GM23338 (cell line): ENCODE data around the gene NBDY.
"Not testable (repeated sequence)": the region's sequence is repeated elsewhere in the genome, so short reads cannot be mapped to it uniquely, and the experiment has no call there.

Experiments
- EZH2 ChIP-seq: fragments of 200-600 bp; sonication (generic); IDR thresholded peaks from one replicate; pipeline ENCODE4 v1.8.0; 2017; ENCODE audit warnings: antibody characterized with exemption, mild to moderate bottlenecking, low read depth; ENCODE audit not compliant: unreplicated experiment
- EZH2phosphoT487 ChIP-seq: fragments of 200-600 bp; sonication (generic); IDR thresholded peaks from one replicate; pipeline ENCODE4 v1.8.1; 2018; ENCODE audit warnings: antibody characterized with exemption; ENCODE audit not compliant: unreplicated experiment
- JUNB ChIP-seq: IDR thresholded peaks from one replicate; pipeline ENCODE4 v1.6.1; 2016; ENCODE audit warnings: antibody characterized with exemption; ENCODE audit not compliant: unreplicated experiment
- NANOG ChIP-seq: IDR thresholded peaks from 2 replicates; pipeline ENCODE4 v1.6.1; 2016; ENCODE audit warnings: antibody characterized with exemption, borderline replicate concordance
- POLR2AphosphoS5 ChIP-seq: IDR thresholded peaks from 2 replicates; pipeline ENCODE4 v1.6.1; 2016; ENCODE audit warnings: antibody characterized with exemption, low read depth
- ZNF114 ChIP-seq: fragments of 250-450 bp; sonication (Bioruptor Pico); IDR thresholded peaks from 2 replicates; pipeline ENCODE4 v1.5.0; 2020; ENCODE audit warnings: mild to moderate bottlenecking, moderate library complexity
- ZNF331 ChIP-seq: fragments of 250-450 bp; sonication (Bioruptor Pico); IDR thresholded peaks from 2 replicates; pipeline ENCODE4 v1.5.0; 2020; ENCODE audit warnings: low read depth, mild to moderate bottlenecking, moderate library complexity
- TF ChIP-seq, protein P1 (sequence below), 2 experiments: fragments of 200-600 bp in 1 of 2; sonication (generic) in 1 of 2; conservative IDR thresholded peaks; 2 replicates each; pipeline versions ENCODE4 v1.5.1 to v1.6.1; 2016 to 2017; ENCODE audit warnings: antibody characterized with exemption in 2 of 2, low read depth in 2 of 2, mild to moderate bottlenecking in 2 of 2, moderate library complexity in 1 of 2
- TF ChIP-seq, protein P2 (sequence below): IDR thresholded peaks from one replicate; pipeline ENCODE4 v1.6.1; 2018; ENCODE audit warnings: antibody characterized with exemption; ENCODE audit not compliant: unreplicated experiment

DNA sequence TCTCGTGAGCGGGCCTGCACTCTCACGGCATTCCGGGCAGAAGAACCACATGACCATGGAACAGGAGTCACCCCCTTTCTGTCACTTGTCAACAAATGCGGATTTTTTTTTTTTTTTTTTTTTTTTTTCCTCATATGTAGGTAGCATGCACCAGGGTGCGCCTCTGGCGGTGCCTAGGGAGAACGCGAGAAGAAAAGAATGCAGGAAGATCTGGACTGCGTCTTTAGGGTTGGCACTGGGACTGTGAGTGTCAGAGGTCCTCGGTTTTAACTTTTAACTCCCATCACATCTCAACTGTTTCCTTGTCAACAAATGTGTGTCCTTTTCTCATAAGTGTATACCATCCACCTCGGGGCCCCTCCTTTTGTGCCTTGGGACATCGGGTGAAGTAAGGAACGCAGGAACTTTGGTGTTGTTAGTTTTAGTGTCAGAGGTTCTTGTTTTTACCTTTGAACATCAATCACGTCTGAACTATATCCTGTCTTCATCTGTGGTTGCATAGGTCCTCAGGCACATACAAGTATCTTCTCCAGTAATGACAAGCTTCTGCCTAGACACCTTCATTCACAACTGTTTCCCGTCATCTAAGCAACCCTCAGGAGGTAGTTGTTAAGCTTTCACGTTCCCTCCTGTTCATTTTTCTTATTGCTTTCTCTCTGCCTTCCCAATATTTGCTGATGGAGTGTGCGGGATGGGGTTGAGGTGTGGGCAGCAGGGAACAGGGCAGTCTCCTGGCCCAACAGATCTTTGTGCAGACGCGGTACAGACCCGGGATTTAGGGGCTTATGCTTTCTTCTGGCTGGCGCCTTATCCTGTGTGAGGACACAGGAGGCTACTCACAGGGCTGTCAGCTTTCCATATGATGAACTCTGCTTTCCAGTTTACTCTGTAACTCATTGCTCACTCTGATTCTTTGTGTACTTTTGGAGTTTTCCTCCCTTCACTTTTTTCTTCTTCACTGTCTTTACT, 51.9 kb downstream of the NBDY start:
- TF ChIP-seq, protein P1, sequence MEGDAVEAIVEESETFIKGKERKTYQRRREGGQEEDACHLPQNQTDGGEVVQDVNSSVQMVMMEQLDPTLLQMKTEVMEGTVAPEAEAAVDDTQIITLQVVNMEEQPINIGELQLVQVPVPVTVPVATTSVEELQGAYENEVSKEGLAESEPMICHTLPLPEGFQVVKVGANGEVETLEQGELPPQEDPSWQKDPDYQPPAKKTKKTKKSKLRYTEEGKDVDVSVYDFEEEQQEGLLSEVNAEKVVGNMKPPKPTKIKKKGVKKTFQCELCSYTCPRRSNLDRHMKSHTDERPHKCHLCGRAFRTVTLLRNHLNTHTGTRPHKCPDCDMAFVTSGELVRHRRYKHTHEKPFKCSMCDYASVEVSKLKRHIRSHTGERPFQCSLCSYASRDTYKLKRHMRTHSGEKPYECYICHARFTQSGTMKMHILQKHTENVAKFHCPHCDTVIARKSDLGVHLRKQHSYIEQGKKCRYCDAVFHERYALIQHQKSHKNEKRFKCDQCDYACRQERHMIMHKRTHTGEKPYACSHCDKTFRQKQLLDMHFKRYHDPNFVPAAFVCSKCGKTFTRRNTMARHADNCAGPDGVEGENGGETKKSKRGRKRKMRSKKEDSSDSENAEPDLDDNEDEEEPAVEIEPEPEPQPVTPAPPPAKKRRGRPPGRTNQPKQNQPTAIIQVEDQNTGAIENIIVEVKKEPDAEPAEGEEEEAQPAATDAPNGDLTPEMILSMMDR (conservative IDR thresholded peaks at IDR 0.05; ENCODE audit: low read depth in 2 of 2) = not testable (repeated sequence)
- TF ChIP-seq POLR2AphosphoS5; JUNB; EZH2; EZH2phosphoT487; NANOG; ZNF114 (CRISPR knock-in tag); ZNF331 (CRISPR knock-in tag): not testable (repeated sequence)
- TF ChIP-seq, protein P2, sequence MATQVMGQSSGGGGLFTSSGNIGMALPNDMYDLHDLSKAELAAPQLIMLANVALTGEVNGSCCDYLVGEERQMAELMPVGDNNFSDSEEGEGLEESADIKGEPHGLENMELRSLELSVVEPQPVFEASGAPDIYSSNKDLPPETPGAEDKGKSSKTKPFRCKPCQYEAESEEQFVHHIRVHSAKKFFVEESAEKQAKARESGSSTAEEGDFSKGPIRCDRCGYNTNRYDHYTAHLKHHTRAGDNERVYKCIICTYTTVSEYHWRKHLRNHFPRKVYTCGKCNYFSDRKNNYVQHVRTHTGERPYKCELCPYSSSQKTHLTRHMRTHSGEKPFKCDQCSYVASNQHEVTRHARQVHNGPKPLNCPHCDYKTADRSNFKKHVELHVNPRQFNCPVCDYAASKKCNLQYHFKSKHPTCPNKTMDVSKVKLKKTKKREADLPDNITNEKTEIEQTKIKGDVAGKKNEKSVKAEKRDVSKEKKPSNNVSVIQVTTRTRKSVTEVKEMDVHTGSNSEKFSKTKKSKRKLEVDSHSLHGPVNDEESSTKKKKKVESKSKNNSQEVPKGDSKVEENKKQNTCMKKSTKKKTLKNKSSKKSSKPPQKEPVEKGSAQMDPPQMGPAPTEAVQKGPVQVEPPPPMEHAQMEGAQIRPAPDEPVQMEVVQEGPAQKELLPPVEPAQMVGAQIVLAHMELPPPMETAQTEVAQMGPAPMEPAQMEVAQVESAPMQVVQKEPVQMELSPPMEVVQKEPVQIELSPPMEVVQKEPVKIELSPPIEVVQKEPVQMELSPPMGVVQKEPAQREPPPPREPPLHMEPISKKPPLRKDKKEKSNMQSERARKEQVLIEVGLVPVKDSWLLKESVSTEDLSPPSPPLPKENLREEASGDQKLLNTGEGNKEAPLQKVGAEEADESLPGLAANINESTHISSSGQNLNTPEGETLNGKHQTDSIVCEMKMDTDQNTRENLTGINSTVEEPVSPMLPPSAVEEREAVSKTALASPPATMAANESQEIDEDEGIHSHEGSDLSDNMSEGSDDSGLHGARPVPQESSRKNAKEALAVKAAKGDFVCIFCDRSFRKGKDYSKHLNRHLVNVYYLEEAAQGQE = not testable (repeated sequence)
